Nephron (organoid): ENCODE results near the gene KATNB1.
A peak's percentile ranks its signal among the peaks of the same experiment; 100 is the strongest.

Experiments used
- H3K27ac Mint-ChIP-seq, 3 experiments: 2 replicates each; pipeline ENCODE4 v1.8.0; 2020; ENCODE audit warnings: mixed read lengths in 3 of 3, mild to moderate bottlenecking in 2 of 3, moderate library complexity in 1 of 3
- H3K27me3 Mint-ChIP-seq: 2 replicates; pipeline ENCODE4 v1.8.0; 2021; ENCODE audit warnings: low read depth, mild to moderate bottlenecking, moderate library complexity, mixed read lengths
- H3K36me3 Mint-ChIP-seq: 2 replicates; pipeline ENCODE4 v1.8.0; 2020; ENCODE audit warnings: low read depth, mixed read lengths
- H3K4me1 Mint-ChIP-seq: 2 replicates; pipeline ENCODE4 v1.8.0; 2020; ENCODE audit warnings: mixed read lengths
- H3K4me3 Mint-ChIP-seq, 3 experiments: 2 replicates each; pipeline ENCODE4 v1.8.0; 2020; ENCODE audit warnings: mild to moderate bottlenecking in 3 of 3, mixed read lengths in 3 of 3, moderate library complexity in 2 of 3
- H3K9me3 Mint-ChIP-seq: 2 replicates; pipeline ENCODE4 v1.8.0; 2020; ENCODE audit warnings: mixed read lengths
- TF ChIP-seq, protein P1 (sequence below), 3 experiments: fragments of 200-600 bp; sonication (generic); IDR thresholded peaks; one replicate each; pipeline ENCODE4 v1.5.0; 2021; ENCODE audit warnings: antibody characterized with exemption in 3 of 3; ENCODE audit not compliant: unreplicated experiment in 3 of 3

KATNB1 gene

DNA sequence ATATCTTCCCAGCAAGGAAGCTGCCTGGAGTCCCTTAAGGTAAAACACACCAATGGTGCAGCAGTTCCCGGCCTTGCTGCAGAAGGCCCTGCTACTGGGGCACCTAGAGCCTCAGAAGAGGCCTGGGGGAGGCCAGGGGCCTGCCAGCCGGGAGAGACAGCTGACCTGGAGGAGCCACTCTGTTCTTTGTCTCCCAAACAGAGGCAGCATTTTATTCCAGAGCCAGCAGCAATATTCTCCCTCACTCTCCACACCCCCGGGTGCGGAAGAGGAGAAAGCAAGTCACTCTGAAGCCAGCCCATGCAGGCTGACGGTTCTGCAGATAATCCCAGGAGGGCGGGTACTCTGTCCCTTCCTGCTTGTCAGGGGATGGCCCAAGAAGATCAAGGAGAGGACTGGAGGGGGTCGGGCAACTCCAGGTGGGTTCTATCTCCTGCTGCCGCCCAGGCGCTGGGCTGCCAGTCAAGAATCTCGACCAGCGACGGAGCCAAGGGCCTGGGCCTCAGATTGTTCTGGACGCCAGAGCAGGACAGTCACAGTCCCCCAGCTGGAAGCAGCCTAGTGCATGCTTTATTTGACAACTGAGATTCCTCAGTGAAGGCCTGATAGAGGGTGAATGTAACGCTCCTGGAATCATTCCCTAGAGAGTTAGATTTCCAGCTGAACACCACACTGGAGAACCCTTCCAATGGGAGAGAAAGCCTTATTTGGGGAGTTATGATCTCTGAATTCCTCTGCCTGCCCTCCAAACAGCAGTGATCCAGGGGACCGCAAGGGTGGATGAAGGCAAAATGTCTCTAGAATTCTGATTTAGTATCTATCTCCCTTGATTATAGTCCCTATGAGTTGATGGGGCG lies 67.8 kb downstream of the KATNB1 start:
- Mint-ChIP-seq H3K36me3 (no peaks in the 10 kb centered on the region), H3K4me3 (peak overlapping the region; percentile 82 to 94 (median 85)), H3K27me3 (peaks cover 15% of the 10 kb centered on the region), H3K27ac (peak overlapping the region; percentile 82 to 92 (median 87)), H3K9me3 (no peaks in the 10 kb centered on the region), H3K4me1 (peaks cover 65% of the 10 kb centered on the region)
- TF ChIP-seq, protein P1, sequence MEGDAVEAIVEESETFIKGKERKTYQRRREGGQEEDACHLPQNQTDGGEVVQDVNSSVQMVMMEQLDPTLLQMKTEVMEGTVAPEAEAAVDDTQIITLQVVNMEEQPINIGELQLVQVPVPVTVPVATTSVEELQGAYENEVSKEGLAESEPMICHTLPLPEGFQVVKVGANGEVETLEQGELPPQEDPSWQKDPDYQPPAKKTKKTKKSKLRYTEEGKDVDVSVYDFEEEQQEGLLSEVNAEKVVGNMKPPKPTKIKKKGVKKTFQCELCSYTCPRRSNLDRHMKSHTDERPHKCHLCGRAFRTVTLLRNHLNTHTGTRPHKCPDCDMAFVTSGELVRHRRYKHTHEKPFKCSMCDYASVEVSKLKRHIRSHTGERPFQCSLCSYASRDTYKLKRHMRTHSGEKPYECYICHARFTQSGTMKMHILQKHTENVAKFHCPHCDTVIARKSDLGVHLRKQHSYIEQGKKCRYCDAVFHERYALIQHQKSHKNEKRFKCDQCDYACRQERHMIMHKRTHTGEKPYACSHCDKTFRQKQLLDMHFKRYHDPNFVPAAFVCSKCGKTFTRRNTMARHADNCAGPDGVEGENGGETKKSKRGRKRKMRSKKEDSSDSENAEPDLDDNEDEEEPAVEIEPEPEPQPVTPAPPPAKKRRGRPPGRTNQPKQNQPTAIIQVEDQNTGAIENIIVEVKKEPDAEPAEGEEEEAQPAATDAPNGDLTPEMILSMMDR (IDR thresholded peaks at IDR 0.05; ENCODE audit: unreplicated experiment in 3 of 3) = no peak

DNA sequence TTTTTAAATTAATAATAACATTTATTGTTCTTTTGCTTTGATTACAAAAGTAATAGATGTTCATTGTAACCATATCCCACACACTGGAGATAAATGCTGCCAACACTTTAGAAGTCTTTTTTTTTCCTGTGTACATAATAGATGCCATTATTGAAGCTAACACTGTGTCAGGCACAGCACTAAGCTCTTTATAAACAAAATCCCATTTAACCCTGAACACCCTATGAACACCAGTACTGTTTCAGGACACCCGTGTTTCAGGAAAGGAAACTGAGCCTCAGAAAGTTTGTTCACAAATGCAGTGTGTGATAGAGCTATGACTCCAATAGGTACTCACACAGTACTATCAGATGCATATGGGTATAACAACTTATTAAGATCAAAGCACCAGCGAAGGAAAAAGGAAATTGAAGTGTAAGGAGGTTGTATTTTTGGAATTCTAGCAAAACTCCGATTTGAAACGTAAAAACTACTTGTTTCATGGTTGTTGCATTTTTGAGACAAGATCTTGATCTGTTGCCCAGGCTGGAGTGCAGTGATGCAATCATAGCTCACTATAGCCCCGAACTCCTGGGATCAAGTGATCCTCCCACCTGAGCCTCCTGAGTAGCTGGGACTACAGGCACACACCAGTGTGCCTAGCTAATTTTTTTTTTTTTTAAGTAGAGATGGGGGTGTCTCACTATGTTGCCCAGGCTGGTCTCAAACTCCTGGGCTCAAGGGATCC lies 68.7 kb downstream of the KATNB1 start:
- Mint-ChIP-seq H3K27ac (peak overlapping the region in 2 of 3 experiments; percentile 82 to 87), H3K36me3 (no peaks in the 10 kb centered on the region), H3K4me1 (peaks cover 60% of the 10 kb centered on the region), H3K27me3 (peaks cover 15% of the 10 kb centered on the region), H3K9me3 (no peaks in the 10 kb centered on the region), H3K4me3 (no peak overlapping the region)
- TF ChIP-seq, protein P1 (IDR thresholded peaks at IDR 0.05; ENCODE audit: unreplicated experiment in 3 of 3) = no peak

DNA sequence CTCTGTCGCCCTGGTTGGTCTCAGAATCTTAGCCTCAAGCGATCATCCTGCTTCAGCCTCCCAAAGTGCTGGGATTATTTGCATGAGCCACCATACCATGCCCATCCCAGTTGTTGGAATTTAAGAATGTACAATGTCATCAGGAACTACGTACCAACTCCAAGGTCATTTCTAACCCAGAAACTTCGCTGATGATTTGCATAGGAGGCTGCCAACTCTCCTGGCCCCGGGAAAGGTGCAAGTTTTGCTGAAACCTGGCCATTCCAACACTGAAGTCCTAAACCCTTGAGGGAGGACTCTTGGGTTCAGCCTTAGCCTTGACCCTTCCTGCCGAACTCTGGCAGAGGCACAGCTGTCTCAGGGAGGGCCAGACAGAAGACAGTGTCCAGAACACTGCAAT lies 69.6 kb downstream of the KATNB1 start:
- no peaks in the 10 kb centered on the region for H3K36me3 Mint-ChIP-seq
- H3K27me3 Mint-ChIP-seq = peaks cover 10% of the 10 kb centered on the region
- peaks cover 54% of the 10 kb centered on the region for H3K4me1 Mint-ChIP-seq
- no peak overlapping the region for H3K4me3 Mint-ChIP-seq
- H3K9me3 Mint-ChIP-seq = no peaks in the 10 kb centered on the region
- no peak overlapping the region for H3K27ac Mint-ChIP-seq
- TF ChIP-seq, protein P1 (IDR thresholded peaks at IDR 0.05; ENCODE audit: unreplicated experiment in 3 of 3) = no peak
